ENCODE measurements around the gene ZKSCAN7. TPM values are rescaled to one million over a fixed set of nuclear protein-coding genes. Genes with fewer than 3 reads are reported as not detected.

ZKSCAN7 gene
- polyA plus RNA-seq, 1 of the 3 experiments (the other 2 are of a cell fraction): 5.4 TPM

- no peaks in the 10 kb centered on the region for H3K9me3 ChIP-seq
- H3K27me3 ChIP-seq (ENCODE audit: insufficient read depth): no peaks in the 10 kb centered on the region
- H4K20me1 ChIP-seq (ENCODE audit: insufficient read depth): no peaks in the 10 kb centered on the region
- H3K4me1 ChIP-seq (ENCODE audit: control insufficient read depth in 1 of 2, insufficient read depth in 2 of 2, low read depth in 1 of 2, low read length in 1 of 2): peaks cover 0 to 12% of the 10 kb centered on the region in 2 experiments; a peak in 1 of 4 replicates
- H3K36me3 ChIP-seq (replicated peaks in 1 of 2; ENCODE audit: control insufficient read depth in 1 of 2, insufficient read depth in 2 of 2, low read length in 1 of 2): peaks cover 0 to 4% of the 10 kb centered on the region in 2 experiments
- POLR2A ChIA-PET: interaction anchor here (0.9 to 2.3 kb wide), 9 partner anchors 12 to 314 kb away, joined by 3 to 14 read pairs (median 3); partner anchors contain the start of genes TCAIM, ZKSCAN7, ZNF197 and ZNF445
- DNase-seq: peak; percentile 32
- peak overlapping the region; percentile 69 to 89 for H3K4me3 ChIP-seq (ENCODE audit: low read depth in 2 of 2, low read length in 1 of 2)
- no peaks in the 10 kb centered on the region for H3K9me2 ChIP-seq
- TF ChIP-seq TCF12 (IDR thresholded peaks at IDR 0.05) (no peak), EP300 (IDR thresholded peaks at IDR 0.05; ENCODE audit: borderline replicate concordance in 1 of 2, low read depth in 1 of 2, low read length in 1 of 2) (0 out of 4 replicates have a peak, but pooled peaks of 1 of the 2 experiments have one; percentile 1)
- H3K27ac ChIP-seq (ENCODE audit: low read depth in 2 of 2, low read length in 1 of 2): peak overlapping the region; percentile 78 to 86
- CTCF ChIA-PET: interaction anchor here (1.1 kb wide), 1 partner anchor 188 kb away, joined by 3 read pairs; no protein-coding TSS in a partner anchor
- H3F3A ChIP-seq (replicated peaks; ENCODE audit: insufficient read depth): peaks cover 3% of the 10 kb centered on the region
- peaks cover 42% of the 10 kb centered on the region for H3K79me2 ChIP-seq (ENCODE audit: insufficient read depth)
- 30% methylated on average over 4 of the region's 4 CpGs for whole genome bisulfite sequencing (ENCODE audit: low lambda C conversion rate)
- peak overlapping the region; percentile 83 for H3K9ac ChIP-seq
- H3K4me2 ChIP-seq: peak overlapping the region; percentile 88
- H2AFZ ChIP-seq (ENCODE audit: low read depth): peak overlapping the region; percentile 98
Measured at GRCh38 chr3:44511238-44511566, 43.8 kb upstream of the ZKSCAN7 start.

GRCh38 chr3:44513513-44513912 lies 41.5 kb upstream of the ZKSCAN7 start:
- CTCF ChIA-PET: no interaction called here
- Histone ChIP-seq H3K4me2 (no peak overlapping the region), H3K4me1 (ENCODE audit: control insufficient read depth in 1 of 2, insufficient read depth in 2 of 2, low read depth in 1 of 2, low read length in 1 of 2) (peaks cover 0 to 12% of the 10 kb centered on the region in 2 experiments; a peak in 1 of 4 replicates), H3K9me2 (no peaks in the 10 kb centered on the region), H2AFZ (ENCODE audit: low read depth) (no peak overlapping the region), H3K36me3 (replicated peaks in 1 of 2; ENCODE audit: control insufficient read depth in 1 of 2, insufficient read depth in 2 of 2, low read length in 1 of 2) (no peaks in the 10 kb centered on the region), H3K79me2 (ENCODE audit: insufficient read depth) (peaks cover 18% of the 10 kb centered on the region), H3K9me3 (no peaks in the 10 kb centered on the region), H3K4me3 (ENCODE audit: low read depth in 2 of 2, low read length in 1 of 2) (no peak overlapping the region), H4K20me1 (ENCODE audit: insufficient read depth) (no peaks in the 10 kb centered on the region), H3K27me3 (ENCODE audit: insufficient read depth) (no peaks in the 10 kb centered on the region), H3K27ac (ENCODE audit: low read depth in 2 of 2, low read length in 1 of 2) (no peak overlapping the region), H3F3A (replicated peaks; ENCODE audit: insufficient read depth) (peaks cover 3% of the 10 kb centered on the region), H3K9ac (no peak overlapping the region)
- TF ChIP-seq FOXM1 (IDR thresholded peaks at IDR 0.05; ENCODE audit: low read depth) (no peak), SMC3 (IDR thresholded peaks at IDR 0.05; ENCODE audit: low read depth, low read length) (no peak), RCOR1 (IDR thresholded peaks at IDR 0.05; ENCODE audit: low read length) (no peak)
- POLR2A ChIA-PET: no interaction called here
- WGBS (ENCODE audit: low lambda C conversion rate): 55% methylated on average over 3 of the region's 3 CpGs
- no peak for DNase-seq

GRCh38 chr3:44516230-44516629 lies 38.8 kb upstream of the ZKSCAN7 start:
- Histone ChIP-seq H3K79me2 (ENCODE audit: insufficient read depth) (no peaks in the 10 kb centered on the region), H3K27me3 (ENCODE audit: insufficient read depth) (no peaks in the 10 kb centered on the region), H3K4me2 (no peak overlapping the region), H3K9me2 (no peaks in the 10 kb centered on the region), H2AFZ (ENCODE audit: low read depth) (no peak overlapping the region), H3K4me1 (ENCODE audit: control insufficient read depth in 1 of 2, insufficient read depth in 2 of 2, low read depth in 1 of 2, low read length in 1 of 2) (peaks cover 0 to 6% of the 10 kb centered on the region in 2 experiments; a peak in 1 of 4 replicates), H4K20me1 (ENCODE audit: insufficient read depth) (no peaks in the 10 kb centered on the region), H3K4me3 (ENCODE audit: low read depth in 2 of 2, low read length in 1 of 2) (no peak overlapping the region), H3K36me3 (replicated peaks in 1 of 2; ENCODE audit: control insufficient read depth in 1 of 2, insufficient read depth in 2 of 2, low read length in 1 of 2) (no peaks in the 10 kb centered on the region), H3K27ac (ENCODE audit: low read depth in 2 of 2, low read length in 1 of 2) (no peak overlapping the region), H3F3A (replicated peaks; ENCODE audit: insufficient read depth) (peaks cover 3% of the 10 kb centered on the region), H3K9ac (no peak overlapping the region), H3K9me3 (no peaks in the 10 kb centered on the region)
- CTCF ChIA-PET: interaction anchor here (0.7 to 1.1 kb wide), 3 partner anchors 13 to 46 kb away, joined by 3 read pairs; no protein-coding TSS in a partner anchor
- DNase-seq: no peak
- 81% methylated on average over 3 of the region's 3 CpGs for WGBS (ENCODE audit: low lambda C conversion rate)
- POLR2A ChIA-PET: interaction anchor here (0.6 to 0.7 kb wide), 2 partner anchors 10 to 178 kb away, joined by 3 to 4 read pairs; no protein-coding TSS in a partner anchor
- no peak for TF ChIP-seq ZBTB33 (IDR thresholded peaks at IDR 0.05; ENCODE audit: borderline replicate concordance, low read depth)
- no peak for TF ChIP-seq SMC3 (IDR thresholded peaks at IDR 0.05; ENCODE audit: low read depth, low read length)
- no peak for TF ChIP-seq CHD2 (IDR thresholded peaks at IDR 0.05; ENCODE audit: low read length, partially characterized antibody)
- no peak for TF ChIP-seq RFX5 (IDR thresholded peaks at IDR 0.05; ENCODE audit: low read length)
- no peak for TF ChIP-seq NFIC (IDR thresholded peaks at IDR 0.05; ENCODE audit: borderline replicate concordance)
- no peak for TF ChIP-seq MEF2A (IDR thresholded peaks at IDR 0.05; ENCODE audit: borderline replicate concordance, low read depth)
- no peak for TF ChIP-seq EP300 (IDR thresholded peaks at IDR 0.05; ENCODE audit: borderline replicate concordance in 1 of 2, low read depth in 1 of 2, low read length in 1 of 2)
- TF ChIP-seq USF2 (IDR thresholded peaks at IDR 0.05; ENCODE audit: borderline replicate concordance, low read depth, low read length): no peak
- TF ChIP-seq PBX3 (IDR thresholded peaks at IDR 0.05): no peak
- no peak for TF ChIP-seq EZH2phosphoT487 (IDR thresholded peaks at IDR 0.05; ENCODE audit: borderline replicate concordance, low read depth)
- no peak for TF ChIP-seq YY1 (IDR thresholded peaks at IDR 0.05; ENCODE audit: low read depth)
- no peak for TF ChIP-seq IRF3 (IDR thresholded peaks at IDR 0.05; ENCODE audit: low read depth, low read length)
- no peak for TF ChIP-seq TAF1 (IDR thresholded peaks at IDR 0.05; ENCODE audit: borderline replicate concordance, low read depth, low read length)
- no peak for TF ChIP-seq TEAD4 (IDR thresholded peaks at IDR 0.05; ENCODE audit: borderline replicate concordance, insufficient read depth)

Data from SK-N-SH (cell line).